HL-60/S4 treated with retinoic acid at 250 ng/mL for 4 days and 3 days (cell line): ENCODE data around the gene EGFL7.

Experiments
- in situ Hi-C: fragments of 300-500 bp; cut with MboI; formaldehyde crosslinking; loops from 2 replicates; pipeline ENCODE4 v1.7.0; 2022; ENCODE audit warnings: low sequenced_read_pairs

Gene EGFL7

GRCh38 chr9:136658849-136659535 is 3.7 kb upstream of the EGFL7 start:
- in situ Hi-C loops, result no loop called here

GRCh38 chr9:136659861-136660784 is 2.6 kb upstream of the EGFL7 start:
- in situ Hi-C loops, result no loop called here

GRCh38 chr9:136660971-136661550 is 1.7 kb upstream of the EGFL7 start:
- in situ Hi-C loops, result no loop called here

GRCh38 chr9:136661641-136662325 is 933 bp upstream of the EGFL7 start:
- in situ Hi-C loops, result no loop called here

GRCh38 chr9:136662326-136662655 is 425 bp upstream of the EGFL7 start:
- in situ Hi-C loops, result no loop called here

GRCh38 chr9:136664000-136664915 is 1.5 kb downstream of the EGFL7 start:
- in situ Hi-C loops, result no loop called here

- in situ Hi-C loops, result no loop called here
These were observed 2.5 kb downstream of the EGFL7 start for GRCh38 chr9:136665111-136665703.

- in situ Hi-C loops, result no loop called here
These were observed 3.1 kb downstream of the EGFL7 start for GRCh38 chr9:136665704-136666371.

- in situ Hi-C loops, result no loop called here
These were observed 3.9 kb downstream of the EGFL7 start for GRCh38 chr9:136666372-136667213.

GRCh38 chr9:136667214-136667939 is 4.7 kb downstream of the EGFL7 start:
- in situ Hi-C loops, result no loop called here

- in situ Hi-C loops, result no loop called here
These were observed 5.4 kb downstream of the EGFL7 start for GRCh38 chr9:136667940-136668760.

- in situ Hi-C loops, result no loop called here
These were observed 6.5 kb downstream of the EGFL7 start for GRCh38 chr9:136668983-136669790.

GRCh38 chr9:136669791-136670464 is 7.2 kb downstream of the EGFL7 start:
- in situ Hi-C loops, result no loop called here

GRCh38 chr9:136670576-136671253 is 8.0 kb downstream of the EGFL7 start:
- in situ Hi-C loops, result no loop called here

GRCh38 chr9:136671254-136671614 is 8.5 kb downstream of the EGFL7 start:
- in situ Hi-C loops, result no loop called here
